ENCODE data around the gene AKAP11. TPM values are rescaled to one million over a fixed set of nuclear protein-coding genes. Genes with fewer than 3 reads are reported as not detected.

Gene AKAP11
- polyA plus RNA-seq, 3 donors, result 1.2 to 6.8 (median 1.7) TPM

GRCh38 chr13:42228527-42228926 is 43.4 kb upstream of the AKAP11 start:
- 100% methylated on average over 1 of the region's 1 CpG for WGBS (ENCODE audit: insufficient coverage)
- Histone ChIP-seq H3K4me3 (replicated peaks in 1 of 3; ENCODE audit: low read depth in 2 of 3, low read length in 3 of 3) (no peak overlapping the region), H3K4me1 (ENCODE audit: control insufficient read depth in 1 of 2, insufficient read depth in 2 of 2, low read length in 2 of 2) (no peaks in the 10 kb centered on the region), H3K27me3 (ENCODE audit: control insufficient read depth in 2 of 2, insufficient read depth in 2 of 2, low read length in 2 of 2) (no peaks in the 10 kb centered on the region), H2AFZ (ENCODE audit: insufficient read depth, low read depth, low read length, poor library complexity, severe bottlenecking) (no peak overlapping the region), H3K36me3 (replicated peaks in 1 of 2; ENCODE audit: control insufficient read depth in 1 of 2, insufficient read depth in 2 of 2, low read length in 2 of 2) (no peaks in the 10 kb centered on the region), H4K20me1 (ENCODE audit: insufficient read depth, low read length) (no peaks in the 10 kb centered on the region), H3K9ac (ENCODE audit: insufficient read depth, low read length, poor library complexity, severe bottlenecking) (no peak overlapping the region), H3K9me3 (replicated peaks in 1 of 2; ENCODE audit: control insufficient read depth in 1 of 2, insufficient read depth in 1 of 2, low read length in 2 of 2) (no peaks in the 10 kb centered on the region), H3K27ac (ENCODE audit: low read depth in 1 of 2, low read length in 2 of 2) (no peak overlapping the region), H3K4me2 (replicated peaks; ENCODE audit: extremely low read depth, low read length, poor library complexity, severe bottlenecking) (no peak overlapping the region), H3K79me2 (ENCODE audit: insufficient read depth, low read length) (no peaks in the 10 kb centered on the region)
- no peak overlapping the region for H3K4me3 Mint-ChIP-seq
- intact Hi-C loops (cut with micrococcal nuclease), result no loop called here
- peaks cover 0 to 2% (median 0%) of the 10 kb centered on the region in 3 donors for H3K27me3 Mint-ChIP-seq (ENCODE audit: low read depth in 3 of 3)
- no peak for DNase-seq
- peaks cover 7 to 9% of the 10 kb centered on the region in 2 donors for H3K36me3 Mint-ChIP-seq
- peak overlapping the region in 1 of 7 donors; percentile 50 for H3K27ac Mint-ChIP-seq
- H3K4me1 Mint-ChIP-seq, result no peaks in the 10 kb centered on the region
- H3K9me3 Mint-ChIP-seq, result peaks cover 0 to 6% (median 2%) of the 10 kb centered on the region in 7 donors
- TF ChIP-seq CTCF (IDR thresholded peaks at IDR 0.05), result no peak

GRCh38 chr13:42229287-42229686 is 42.7 kb upstream of the AKAP11 start:
- Histone ChIP-seq H2AFZ (ENCODE audit: insufficient read depth, low read depth, low read length, poor library complexity, severe bottlenecking) (no peak overlapping the region), H4K20me1 (ENCODE audit: insufficient read depth, low read length) (no peaks in the 10 kb centered on the region), H3K36me3 (replicated peaks in 1 of 2; ENCODE audit: control insufficient read depth in 1 of 2, insufficient read depth in 2 of 2, low read length in 2 of 2) (no peaks in the 10 kb centered on the region), H3K9ac (ENCODE audit: insufficient read depth, low read length, poor library complexity, severe bottlenecking) (no peak overlapping the region), H3K4me1 (ENCODE audit: control insufficient read depth in 1 of 2, insufficient read depth in 2 of 2, low read length in 2 of 2) (no peaks in the 10 kb centered on the region), H3K79me2 (ENCODE audit: insufficient read depth, low read length) (no peaks in the 10 kb centered on the region), H3K4me2 (replicated peaks; ENCODE audit: extremely low read depth, low read length, poor library complexity, severe bottlenecking) (no peak overlapping the region), H3K27me3 (ENCODE audit: control insufficient read depth in 2 of 2, insufficient read depth in 2 of 2, low read length in 2 of 2) (no peaks in the 10 kb centered on the region), H3K4me3 (replicated peaks in 1 of 3; ENCODE audit: low read depth in 2 of 3, low read length in 3 of 3) (no peak overlapping the region), H3K9me3 (replicated peaks in 1 of 2; ENCODE audit: control insufficient read depth in 1 of 2, insufficient read depth in 1 of 2, low read length in 2 of 2) (no peaks in the 10 kb centered on the region), H3K27ac (ENCODE audit: low read depth in 1 of 2, low read length in 2 of 2) (no peak overlapping the region)
- H3K36me3 Mint-ChIP-seq, result peaks cover 7 to 9% of the 10 kb centered on the region in 2 donors
- peaks cover 0 to 6% (median 2%) of the 10 kb centered on the region in 7 donors for H3K9me3 Mint-ChIP-seq
- DNase-seq, result no peak
- H3K27ac Mint-ChIP-seq, result no peak overlapping the region
- intact Hi-C loops (cut with micrococcal nuclease), result no loop called here
- no peak for TF ChIP-seq CTCF (IDR thresholded peaks at IDR 0.05)
- H3K27me3 Mint-ChIP-seq (ENCODE audit: low read depth in 3 of 3), result no peaks in the 10 kb centered on the region
- no peak overlapping the region for H3K4me3 Mint-ChIP-seq
- WGBS (ENCODE audit: insufficient coverage), result no CpG with 5 or more reads among the region's 3 CpGs
- no peaks in the 10 kb centered on the region for H3K4me1 Mint-ChIP-seq
